ENCODE data around the gene KCNMA1.

DNA sequence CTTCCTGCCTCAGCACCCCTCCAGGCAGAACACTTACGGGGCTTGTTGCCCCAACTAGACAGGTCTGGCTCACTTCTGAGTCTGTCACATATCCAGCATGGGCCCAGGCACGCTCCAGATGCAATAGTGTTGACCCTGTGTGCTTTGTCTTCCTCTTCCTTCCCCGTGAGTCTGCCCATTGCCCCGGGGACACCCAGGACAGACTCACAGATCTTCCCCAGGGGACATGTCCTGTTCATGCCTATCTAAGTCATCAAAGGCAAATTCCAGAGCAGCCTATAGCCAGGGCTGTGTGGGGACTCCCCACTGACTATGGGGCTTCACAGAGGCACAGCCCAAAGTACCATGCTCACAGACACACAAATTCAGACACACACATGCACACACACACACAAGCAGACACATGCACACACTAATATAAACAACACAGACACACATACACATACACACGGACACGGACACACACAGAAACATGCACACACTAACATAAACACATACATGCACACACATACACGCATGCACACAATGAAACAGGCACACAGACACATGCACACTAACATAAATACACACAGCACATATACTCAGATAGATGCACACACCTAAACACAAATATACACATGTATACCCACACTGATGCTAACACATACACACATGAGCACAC, 175.8 kb downstream of the KCNMA1 start:
- no peak for TF ChIP-seq MTA2 (IDR thresholded peaks at IDR 0.05; ENCODE audit: low read depth)
- no peak for TF ChIP-seq ETV6 (conservative IDR thresholded peaks at IDR 0.05 in 1 of 2, IDR thresholded peaks at IDR 0.05 in 1 of 2; ENCODE audit: borderline replicate concordance in 1 of 2, low read depth in 1 of 2)
